ENCODE measurements around the gene CACNA1S.

CACNA1S gene

GRCh38 chr1:201140235-201140940 is 28.2 kb upstream of the CACNA1S start:
- no peak for DNase-seq

GRCh38 chr1:201139756-201140155 is 27.5 kb upstream of the CACNA1S start:
- DNase-seq = no peak

GRCh38 chr1:201139306-201139705 is 27.1 kb upstream of the CACNA1S start:
- no peak for DNase-seq

GRCh38 chr1:201138311-201138840 is 26.1 kb upstream of the CACNA1S start:
- DNase-seq = no peak

- DNase-seq = no peak
Observed at GRCh38 chr1:201137579-201138310, 25.5 kb upstream of the CACNA1S start.

GRCh38 chr1:201137024-201137392 is 24.8 kb upstream of the CACNA1S start:
- no peak for DNase-seq

GRCh38 chr1:201136355-201137023 is 24.3 kb upstream of the CACNA1S start:
- no peak for DNase-seq

- DNase-seq = no peak
Observed at GRCh38 chr1:201134405-201134804, 22.2 kb upstream of the CACNA1S start.

- DNase-seq = no peak
Observed at GRCh38 chr1:201131398-201131797, 19.2 kb upstream of the CACNA1S start.

GRCh38 chr1:201128962-201129361 is 16.7 kb upstream of the CACNA1S start:
- DNase-seq = no peak

GRCh38 chr1:201128476-201128875 is 16.2 kb upstream of the CACNA1S start:
- DNase-seq = no peak

GRCh38 chr1:201127755-201128455 is 15.7 kb upstream of the CACNA1S start:
- DNase-seq = no peak

GRCh38 chr1:201126832-201127754 is 14.9 kb upstream of the CACNA1S start, which contains the start of gene ASCL5:
Gene ASCL5 (minus strand): TSS chr1:201127184. CDS start chr1:201115372, 11,812 bp downstream.
- peak; percentile 38 for DNase-seq

GRCh38 chr1:201126463-201126831 is 14.2 kb upstream of the CACNA1S start:
- no peak for DNase-seq

- no peak for DNase-seq
Observed at GRCh38 chr1:201125800-201126199, 13.6 kb upstream of the CACNA1S start.

- no peak for DNase-seq
Observed at GRCh38 chr1:201125019-201125418, 12.8 kb upstream of the CACNA1S start.

- no peak for DNase-seq
Observed at GRCh38 chr1:201123866-201124265, 11.6 kb upstream of the CACNA1S start.

GRCh38 chr1:201122321-201122957 is 10.2 kb upstream of the CACNA1S start:
- DNase-seq = no peak

- DNase-seq = no peak
Observed at GRCh38 chr1:201119206-201120197, 7.3 kb upstream of the CACNA1S start.

- DNase-seq = no peak
Observed at GRCh38 chr1:201116091-201116490, 3.9 kb upstream of the CACNA1S start.
